GM21447 (cell line): ENCODE measurements around the gene AJUBA.
A peak's percentile ranks its signal among the peaks of the same experiment; 100 is the strongest.
"Not testable (repeated sequence)": the region's sequence is repeated elsewhere in the genome, so short reads cannot be mapped to it uniquely, and the experiment has no call there.

Source experiments
- ATAC-seq: cut with Tn5 transposase; IDR thresholded peaks from one replicate; pipeline ENCODE4 v1.9.1; 2021; ENCODE audit not compliant: unreplicated experiment

AJUBA gene

GRCh38 chr14:23006544-23007419 lies 24.4 kb upstream of the AJUBA start:
- ATAC-seq: peak; percentile 97

DNA sequence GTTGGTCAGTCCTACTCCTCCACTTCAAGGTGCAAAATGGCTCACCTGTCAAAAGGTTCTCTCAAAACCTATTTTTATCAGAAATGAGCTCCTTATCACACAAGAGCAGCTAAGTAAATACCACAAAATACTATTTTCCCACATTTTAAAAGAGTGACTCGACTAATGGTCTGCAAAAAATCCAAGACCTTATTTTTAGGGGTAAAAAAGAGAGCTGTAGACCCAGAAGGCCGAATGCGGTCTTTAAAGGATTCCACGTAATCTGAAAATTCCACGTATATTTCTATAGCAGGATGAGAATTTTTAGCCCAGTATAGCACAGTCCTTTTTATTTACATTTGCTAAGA lies 23.8 kb upstream of the AJUBA start:
- no peak for ATAC-seq

- ATAC-seq: no peak
Measured at GRCh38 chr14:23005451-23006187, 23.3 kb upstream of the AJUBA start.

DNA sequence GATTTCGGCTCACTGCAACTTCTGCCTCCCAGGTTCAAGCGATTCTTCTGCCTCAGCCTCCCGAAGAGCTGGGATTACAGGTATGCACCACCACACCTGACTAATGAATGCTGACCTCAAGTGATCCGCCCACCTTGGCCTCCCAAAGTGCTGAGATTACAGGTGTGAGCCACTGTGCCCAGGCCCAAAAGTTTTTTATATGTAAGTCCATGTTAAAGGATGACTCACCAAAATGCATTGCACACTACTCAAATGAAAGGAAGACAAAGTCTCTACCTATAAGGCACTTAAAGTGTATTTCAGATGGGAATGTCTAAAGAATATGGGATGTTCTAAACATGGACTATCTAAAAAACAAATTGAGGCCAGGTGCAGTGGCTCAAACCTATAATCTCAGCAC lies 21.9 kb upstream of the AJUBA start:
- not testable (repeated sequence) for ATAC-seq

- ATAC-seq: no peak
Measured at GRCh38 chr14:23002592-23002991, 20.2 kb upstream of the AJUBA start.

DNA sequence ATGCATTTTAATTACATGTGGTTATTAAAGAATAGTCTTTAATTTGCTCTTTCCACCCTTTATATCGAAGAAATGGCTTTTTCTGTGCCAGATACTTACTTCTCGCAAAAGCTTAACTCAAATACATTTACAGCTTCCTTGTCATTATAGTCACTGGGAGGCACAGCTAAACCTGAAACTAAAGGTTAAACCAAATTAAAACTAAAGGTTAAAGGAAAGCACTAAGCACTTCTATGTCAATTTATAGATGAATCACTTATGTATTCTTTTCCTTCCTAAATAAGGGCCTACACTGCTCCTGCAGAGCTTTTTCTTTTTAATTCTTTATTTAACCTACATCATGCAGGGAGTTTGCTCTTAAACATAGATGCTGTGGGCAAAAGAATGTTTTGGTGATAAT lies 18.5 kb upstream of the AJUBA start:
- ATAC-seq: no peak

DNA sequence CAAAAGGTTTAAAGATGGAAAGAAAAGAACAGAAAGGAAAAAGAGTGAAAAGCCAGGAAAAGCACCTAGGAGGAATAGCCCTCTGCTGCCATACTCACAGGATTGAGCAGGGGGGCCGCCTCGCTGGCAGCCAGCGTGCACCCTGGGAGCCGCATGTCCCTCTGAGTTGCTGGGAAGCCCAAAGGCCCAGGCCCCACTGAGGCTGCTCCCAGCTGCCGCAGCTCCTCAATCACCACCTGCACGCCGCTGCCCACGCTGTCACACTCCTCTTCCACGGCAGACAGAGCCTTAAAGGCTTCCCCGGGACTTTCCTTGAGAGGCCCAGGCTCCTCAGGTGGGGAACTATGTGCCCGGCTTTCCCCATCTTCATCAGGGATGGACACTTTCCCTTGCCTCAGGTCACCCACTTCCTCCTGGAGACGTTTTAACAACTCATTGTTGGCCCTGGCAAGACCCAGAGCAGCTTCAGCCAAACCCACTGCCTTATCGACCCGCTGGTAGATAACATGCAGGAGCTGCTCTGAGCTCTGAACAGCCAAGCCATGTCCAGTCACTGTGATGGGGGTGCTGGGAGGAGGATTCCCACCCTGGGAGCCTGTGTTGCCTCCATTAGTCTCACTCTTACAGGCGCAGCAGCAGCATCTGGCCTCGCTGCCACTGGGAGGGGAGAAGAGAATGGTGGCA lies 16.1 kb upstream of the AJUBA start:
- no peak for ATAC-seq

DNA sequence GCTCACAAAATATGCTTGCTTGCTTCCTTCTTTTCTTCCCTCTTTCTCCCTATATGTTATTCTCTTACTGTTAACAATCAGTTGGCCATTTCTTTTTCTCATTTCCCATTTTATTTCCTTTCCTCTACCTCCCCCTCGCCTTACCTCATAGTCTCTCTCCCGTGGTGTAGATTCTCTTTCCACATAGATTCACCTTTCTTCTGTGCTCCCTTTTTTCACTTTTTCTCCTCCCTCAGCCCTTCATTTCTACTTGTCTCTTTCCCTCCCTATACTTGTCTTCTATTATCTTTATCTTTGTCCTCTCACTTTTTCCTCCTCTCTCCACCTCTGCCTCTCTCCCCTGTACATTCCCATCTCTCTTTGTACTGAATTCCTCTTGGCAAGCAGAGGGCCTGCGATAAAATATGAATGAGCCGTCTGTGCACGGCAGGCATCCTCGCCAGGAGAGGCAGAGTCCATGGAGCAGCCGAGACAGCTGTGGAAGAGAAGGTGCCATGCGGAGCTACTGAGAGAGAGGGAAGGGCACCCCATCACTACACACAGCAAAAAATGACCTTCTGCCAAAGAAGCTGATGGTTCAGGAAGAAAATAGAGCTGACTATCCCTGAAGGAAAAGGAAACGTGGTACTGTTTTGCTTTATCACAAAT lies 15.4 kb upstream of the AJUBA start:
- no peak for ATAC-seq

DNA sequence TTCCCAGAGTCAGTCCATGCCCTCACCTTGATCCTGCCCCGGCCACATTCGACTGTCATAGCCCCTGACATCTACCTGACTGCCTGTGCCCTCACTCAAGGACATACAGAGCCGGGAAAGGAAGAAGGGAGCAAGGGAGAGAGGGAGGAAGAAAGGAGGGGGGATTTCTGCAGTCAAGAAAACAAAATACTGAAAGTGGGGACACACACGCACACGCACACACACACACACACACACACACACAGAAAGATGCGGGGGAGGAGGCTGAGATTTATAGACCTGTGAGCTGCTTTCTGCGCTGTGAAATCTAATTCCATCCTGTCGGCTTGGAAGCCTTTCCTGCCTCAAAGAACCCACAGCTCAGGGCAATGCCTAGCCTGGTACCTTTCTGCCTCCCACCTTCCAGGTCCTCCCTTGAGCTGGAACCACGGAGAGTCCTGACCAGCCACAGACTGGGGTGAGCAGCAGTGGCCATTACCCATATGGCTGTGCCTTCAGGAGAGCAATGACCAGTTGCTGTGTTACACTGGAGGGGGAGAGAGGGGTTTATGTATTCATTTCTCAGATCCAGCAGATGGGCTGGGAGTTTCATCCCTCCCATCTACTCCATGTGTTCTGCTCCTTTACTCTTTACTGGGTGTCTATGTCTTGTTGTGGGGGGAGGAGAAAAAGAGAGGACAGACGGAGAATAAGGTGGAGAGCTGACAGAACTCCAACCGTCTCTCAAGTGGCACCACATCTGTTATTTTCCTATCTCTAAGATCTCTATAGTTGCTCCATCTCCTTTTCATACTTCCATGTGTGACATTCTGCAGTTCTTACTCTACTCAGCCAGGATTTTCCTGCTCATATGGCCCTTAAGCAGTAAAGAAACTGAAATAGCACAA lies 14.7 kb upstream of the AJUBA start:
- ATAC-seq: no peak

- ATAC-seq: no peak
Measured at GRCh38 chr14:22995889-22996625, 13.7 kb upstream of the AJUBA start.

GRCh38 chr14:22994762-22995275 lies 12.5 kb upstream of the AJUBA start:
- ATAC-seq: no peak

DNA sequence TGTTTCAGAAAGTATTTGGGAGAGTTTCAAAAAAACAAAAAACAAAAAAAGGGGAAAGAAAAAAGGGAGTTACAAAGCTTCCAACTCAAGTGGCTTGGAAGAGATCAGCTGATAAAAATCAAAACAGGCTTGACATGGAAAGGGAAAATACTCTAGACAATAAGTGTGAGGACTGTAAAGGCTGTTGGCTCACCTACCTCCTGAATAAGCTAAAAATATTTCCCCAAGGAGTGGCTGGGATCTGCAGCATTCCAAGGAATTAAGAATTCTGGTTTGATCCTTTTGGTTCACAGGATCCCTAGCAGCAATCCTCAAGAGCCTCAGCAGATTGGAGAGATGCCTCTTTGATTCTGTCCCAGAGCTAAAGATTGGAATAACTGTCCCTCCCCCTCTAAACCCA lies 11.2 kb upstream of the AJUBA start:
- ATAC-seq: no peak

DNA sequence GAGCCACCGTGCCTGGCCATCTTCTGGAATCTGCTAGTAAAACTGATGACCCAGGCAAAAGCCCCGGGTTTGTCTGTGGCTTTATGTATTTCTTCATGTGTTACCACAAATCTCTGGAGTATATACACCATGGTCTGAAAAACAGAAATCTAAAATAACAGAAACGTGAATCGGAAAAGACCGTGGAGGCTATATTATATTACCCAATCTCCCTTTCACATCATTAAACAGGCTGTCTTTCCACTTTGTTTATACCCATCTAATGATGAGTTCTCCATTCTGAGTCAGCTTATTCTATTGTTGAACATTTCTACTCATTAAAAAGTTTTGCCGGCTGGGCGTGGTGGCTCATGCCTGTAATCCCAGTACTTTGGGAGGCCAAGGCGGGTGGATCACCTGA lies 9.5 kb upstream of the AJUBA start:
- no peak for ATAC-seq

DNA sequence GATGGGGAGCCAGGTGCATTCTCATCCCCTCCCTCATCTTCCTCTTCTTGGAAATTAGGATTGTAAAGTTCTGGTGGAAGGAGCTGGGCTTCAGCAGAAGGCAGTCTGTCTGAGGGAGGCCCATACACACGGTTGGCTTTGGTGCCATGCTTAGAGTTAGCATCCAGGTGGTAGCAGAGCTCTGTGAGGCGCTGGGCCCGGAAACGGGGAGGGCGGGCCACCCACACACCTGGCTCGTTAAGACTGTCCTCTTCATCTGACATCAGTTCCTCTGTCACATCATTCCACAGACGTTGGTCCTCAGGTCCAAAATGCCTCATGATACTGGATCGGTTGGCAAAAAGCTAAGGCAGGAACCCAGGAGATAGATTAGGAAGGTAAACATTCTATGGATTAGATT lies 4.9 kb upstream of the AJUBA start:
- ATAC-seq: no peak

DNA sequence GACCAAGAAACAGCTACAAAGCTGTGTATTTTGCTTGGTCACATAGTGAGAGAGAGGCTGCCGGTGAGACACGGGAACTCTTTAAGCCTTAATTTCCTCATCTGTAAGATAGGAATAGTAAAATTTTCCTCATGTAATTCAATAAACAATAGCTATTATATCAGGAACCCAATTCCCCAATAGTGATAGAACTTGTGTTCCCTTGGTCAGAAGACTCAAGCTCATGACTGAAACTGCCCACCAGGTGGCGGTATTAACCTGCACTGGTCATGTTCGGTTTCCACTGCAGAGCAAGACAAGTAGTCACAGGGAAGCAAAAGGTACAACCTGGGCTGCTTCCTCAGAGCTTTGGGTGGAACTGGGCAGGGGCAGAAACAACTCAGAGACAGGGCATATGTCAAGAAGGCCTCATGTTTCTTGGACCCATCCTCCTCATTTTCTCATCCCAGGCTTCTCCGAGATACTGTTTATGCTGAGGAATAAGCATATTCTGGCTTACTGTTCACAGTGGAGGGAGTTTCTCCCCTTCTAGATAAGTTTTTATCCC lies 4.2 kb upstream of the AJUBA start:
- no peak for ATAC-seq

DNA sequence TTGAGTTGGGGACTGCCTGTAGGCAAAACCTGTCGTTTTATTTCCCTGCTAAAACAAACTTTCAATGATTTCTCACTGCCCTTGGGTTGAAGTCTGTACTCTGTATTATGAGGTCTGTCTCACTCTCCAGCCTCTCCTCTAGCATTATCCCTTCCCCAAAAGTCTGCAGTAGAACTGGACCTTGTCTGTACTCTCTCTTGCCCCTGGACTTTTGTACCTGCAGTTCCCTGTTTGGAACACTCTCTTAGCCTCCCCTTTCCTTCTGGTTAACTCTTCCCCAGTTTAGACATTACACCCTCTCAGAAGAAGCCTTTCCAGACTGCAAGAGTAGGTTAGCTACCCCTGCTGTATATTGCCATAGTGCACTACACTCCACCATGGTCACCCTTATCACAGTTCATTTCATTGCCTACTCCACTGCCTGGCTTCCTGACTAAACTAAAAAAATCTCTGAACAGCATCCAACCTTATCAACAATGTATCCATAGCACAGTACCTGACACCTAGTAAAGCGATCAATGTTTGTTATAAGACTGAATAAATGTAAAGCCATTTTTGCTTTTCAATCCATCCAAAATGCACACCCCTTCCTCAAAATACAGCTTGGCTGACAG lies 3.6 kb upstream of the AJUBA start:
- ATAC-seq: no peak

DNA sequence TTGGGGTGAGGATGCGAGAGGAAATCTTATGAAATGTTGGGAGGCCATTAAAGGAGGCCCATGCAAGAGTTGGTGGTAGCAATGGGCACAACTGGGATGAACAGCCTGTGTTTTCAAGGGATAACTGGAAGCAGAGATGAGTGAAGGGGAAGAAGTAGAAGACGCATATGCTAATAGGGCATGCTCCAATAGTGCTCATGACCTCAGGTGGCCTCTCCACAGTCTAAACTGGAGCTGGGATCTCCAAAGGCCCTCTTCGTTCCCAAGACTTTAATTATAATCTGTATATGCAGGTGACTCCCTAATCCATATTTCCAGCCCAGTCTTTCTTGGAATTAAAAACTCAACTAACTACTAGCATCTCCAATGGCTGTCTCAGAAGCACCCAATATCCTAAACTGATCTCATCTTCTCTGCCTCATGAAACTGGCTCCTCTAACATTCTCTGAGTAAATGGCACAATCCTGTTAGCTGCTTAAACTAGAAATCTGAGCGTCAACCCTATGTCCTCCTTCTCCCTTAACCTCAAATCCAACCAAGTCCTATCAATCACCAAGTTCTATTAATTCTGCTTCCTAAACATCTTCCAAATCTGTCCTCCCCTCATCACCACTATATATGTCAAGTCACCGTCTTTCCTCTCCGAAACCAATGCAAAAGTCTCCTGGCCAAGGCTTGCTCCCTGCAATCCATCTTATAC lies 2.8 kb upstream of the AJUBA start:
- ATAC-seq: no peak

GRCh38 chr14:22981876-22982476 lies 375 bp downstream of the AJUBA start:
- ATAC-seq: no peak
